Glomerular endothelial cell (primary cell): ENCODE measurements around the gene EPS15. TPM values are rescaled to one million over a fixed set of nuclear protein-coding genes. Genes with fewer than 3 reads are reported as not detected.
"Not testable (repeated sequence)": the region's sequence is repeated elsewhere in the genome, so short reads cannot be mapped to it uniquely, and the experiment has no call there.

Experiments
- DNase-seq: peaks from one replicate; pipeline ENCODE4 v3.0.0-alpha.2; 2011; ENCODE audit warnings: low read depth, low spot score; ENCODE audit errors: extremely low read depth
- total RNA-seq: library from RNA; depleted of rRNA; stranded (reverse); fragments of >200 nt; gene quantifications from 2 replicates; pipeline ENCODE4 v1.2.3, GENCODE V29; 2015

EPS15 gene
- total RNA-seq, 1 donor from 2014 or later, result 37.7 TPM

- no peak for DNase-seq
Observed at GRCh38 chr1:51344602-51345299, 174.3 kb downstream of the EPS15 start.

DNA sequence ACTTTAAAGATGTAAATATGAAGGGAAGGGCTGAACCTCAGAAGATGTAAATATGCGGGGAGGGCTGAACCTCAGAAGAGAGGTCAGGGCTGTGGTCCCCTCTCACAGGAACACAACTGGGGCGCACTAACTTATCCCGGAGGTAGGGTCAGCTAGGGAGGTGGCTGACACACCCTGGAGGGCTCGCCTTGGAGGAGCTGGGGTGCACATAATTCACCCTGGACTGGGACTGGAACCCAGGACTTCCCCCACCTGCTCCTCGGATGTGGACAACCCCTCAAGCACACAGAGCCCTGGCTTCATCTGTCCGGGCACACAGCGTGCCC lies 174.8 kb downstream of the EPS15 start:
- no peak for DNase-seq

- DNase-seq, result no peak
Observed at GRCh38 chr1:51343624-51344023, 175.4 kb downstream of the EPS15 start.

- DNase-seq, result no peak
Observed at GRCh38 chr1:51342591-51343206, 176.4 kb downstream of the EPS15 start.

DNA sequence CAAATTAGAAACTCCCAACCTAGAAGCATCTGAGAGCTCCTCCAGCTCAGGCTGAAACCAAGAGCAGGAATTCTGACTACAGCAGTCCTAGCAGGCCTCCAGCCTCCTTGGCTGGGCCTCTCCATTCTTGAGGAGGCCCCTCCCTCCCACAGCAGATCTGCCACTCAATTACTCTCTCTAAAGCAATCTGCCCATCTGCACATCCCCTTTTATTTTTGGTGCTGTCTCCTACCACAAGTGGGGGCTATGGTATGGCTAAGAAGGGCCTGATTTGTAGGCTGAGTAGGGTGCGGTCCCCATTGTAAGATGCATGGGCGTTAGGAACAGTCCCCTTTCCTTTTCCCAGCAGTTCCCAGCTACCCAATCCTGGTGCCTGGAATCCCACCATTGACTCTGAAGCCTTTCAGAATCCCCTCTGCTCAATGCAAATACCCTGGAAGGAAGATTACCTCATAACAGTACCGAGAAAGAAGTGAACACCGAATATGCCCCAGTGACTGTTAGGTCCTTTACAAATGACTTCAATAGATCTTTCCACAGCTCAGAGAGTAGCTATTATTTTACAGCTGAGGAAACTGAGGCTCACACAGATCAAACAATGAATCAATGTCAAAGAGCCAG lies 177.1 kb downstream of the EPS15 start:
- no peak for DNase-seq

GRCh38 chr1:51340380-51340779 lies 178.7 kb downstream of the EPS15 start:
- no peak for DNase-seq

DNA sequence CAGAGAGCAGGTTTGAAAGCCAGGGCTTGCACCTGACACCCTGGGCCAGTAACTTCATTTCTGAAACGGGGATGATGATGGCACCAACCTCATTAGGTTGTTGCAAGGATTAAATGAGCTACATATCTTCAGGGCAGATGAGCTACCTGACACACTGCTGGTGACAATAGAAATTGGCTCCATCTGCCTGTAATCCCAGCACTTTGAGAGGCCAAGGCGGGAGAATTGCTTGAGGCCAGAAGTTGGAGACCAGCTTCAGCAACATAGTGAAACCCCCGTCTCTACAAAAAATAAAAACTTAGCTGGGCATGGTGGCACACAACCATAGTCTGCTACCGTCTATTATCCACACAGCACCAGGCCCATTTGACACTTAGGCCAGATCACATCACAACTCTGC lies 182.4 kb downstream of the EPS15 start:
- no peak for DNase-seq

GRCh38 chr1:51336004-51336403 lies 183.1 kb downstream of the EPS15 start:
- DNase-seq, result no peak

GRCh38 chr1:51331206-51332100 lies 187.6 kb downstream of the EPS15 start:
- no peak for DNase-seq

DNA sequence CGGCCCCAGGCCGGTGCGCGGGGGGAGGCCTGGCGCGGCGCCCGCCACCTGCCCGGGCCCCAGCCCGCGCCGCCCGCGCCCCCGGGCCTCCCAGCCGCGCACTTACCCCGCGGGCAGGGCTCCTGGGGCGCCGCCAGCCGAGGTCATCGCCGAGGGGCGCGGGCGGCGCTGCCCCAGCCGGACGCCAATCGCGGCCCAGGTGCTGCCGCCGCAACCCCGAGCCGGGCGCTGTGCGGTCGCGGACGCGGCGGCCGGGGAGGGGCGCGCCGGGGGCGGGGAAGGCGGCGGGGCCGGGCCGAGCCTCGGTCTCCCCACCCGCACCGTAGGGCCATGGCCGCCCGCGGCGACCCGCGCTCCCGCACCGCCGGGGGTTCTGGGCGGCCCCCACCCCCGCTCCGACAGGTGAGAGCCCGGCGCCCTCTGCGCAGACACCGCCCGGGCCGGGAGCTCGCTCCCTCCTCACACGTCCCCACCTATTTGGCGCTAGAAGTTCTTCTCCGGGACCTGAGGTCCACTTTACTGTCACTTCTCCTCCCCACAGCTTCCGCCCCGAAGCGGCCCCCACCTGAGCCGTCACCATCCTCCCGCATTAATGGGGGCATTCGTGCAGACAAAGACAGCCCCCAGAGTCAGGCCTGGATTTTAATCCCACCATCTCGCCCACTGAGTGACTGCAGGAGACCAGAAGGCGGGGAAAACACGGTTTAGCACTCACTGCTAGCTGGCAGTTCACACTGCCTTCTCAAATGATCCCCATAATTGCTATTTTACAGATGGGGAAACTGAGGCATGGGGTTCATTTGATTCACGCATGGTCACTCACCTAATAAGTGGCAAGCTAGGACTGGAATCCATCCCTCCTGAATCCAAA lies 188.5 kb downstream of the EPS15 start, which contains the start of gene TTC39A:
TTC39A (minus strand) TSS at position 232 of the 871 bp plus-strand sequence; CDS start at position 147, 85 bp downstream.
- DNase-seq, result no peak

GRCh38 chr1:51329443-51330325 lies 189.4 kb downstream of the EPS15 start:
- no peak for DNase-seq

GRCh38 chr1:51328926-51329325 lies 190.1 kb downstream of the EPS15 start:
- no peak for DNase-seq

- DNase-seq, result no peak
Observed at GRCh38 chr1:51328279-51328678, 190.8 kb downstream of the EPS15 start.

DNA sequence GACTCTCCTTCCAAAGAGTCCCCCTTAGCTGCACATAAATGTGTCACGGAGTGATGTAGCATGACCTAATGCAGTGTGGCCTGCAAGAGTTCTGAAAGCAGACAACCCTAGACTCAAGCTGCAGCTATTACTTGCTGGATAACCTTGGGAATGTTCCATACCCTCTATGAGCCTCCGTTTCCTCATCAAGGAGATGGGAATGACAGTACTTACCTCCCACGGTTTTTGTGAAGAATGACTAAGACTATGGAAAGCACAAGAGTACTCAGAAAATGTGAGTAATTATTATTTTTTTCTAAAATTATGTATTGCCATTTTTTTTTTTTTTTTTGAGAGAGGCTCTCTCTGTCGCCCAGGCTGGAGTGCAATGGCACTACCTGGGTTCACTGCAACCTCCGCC lies 191.7 kb downstream of the EPS15 start:
- DNase-seq, result no peak

DNA sequence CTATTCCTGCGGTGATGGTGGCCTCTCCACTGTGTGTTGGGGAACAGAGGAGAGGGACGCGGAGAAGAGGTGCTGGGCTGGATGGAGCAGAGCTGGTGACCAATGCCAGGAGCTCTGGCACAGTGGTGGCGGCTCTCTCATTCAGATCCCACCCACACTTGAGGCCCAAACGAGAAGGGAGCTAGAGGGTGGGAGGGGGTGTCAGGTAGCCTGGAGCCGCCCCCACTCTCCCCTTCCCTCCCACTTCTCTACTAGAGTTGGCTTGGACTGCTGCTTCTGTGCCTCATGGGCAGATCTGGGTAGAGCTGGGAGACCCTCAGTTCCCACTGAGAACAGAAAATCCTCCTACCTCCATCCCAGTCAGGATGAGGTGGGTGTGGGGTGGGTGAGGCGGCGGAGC lies 192.2 kb downstream of the EPS15 start:
- DNase-seq, result no peak

GRCh38 chr1:51325878-51326755 lies 192.9 kb downstream of the EPS15 start:
- no peak for DNase-seq

GRCh38 chr1:51325391-51325790 lies 193.7 kb downstream of the EPS15 start:
- DNase-seq, result no peak

GRCh38 chr1:51325011-51325385 lies 194.1 kb downstream of the EPS15 start:
- not testable (repeated sequence) for DNase-seq
